ENCODE data around the gene ITPR2. TPM values are rescaled to one million over a fixed set of nuclear protein-coding genes. Genes with fewer than 3 reads are reported as not detected.
"Not testable (repeated sequence)": the region's sequence is repeated elsewhere in the genome, so short reads cannot be mapped to it uniquely, and the experiment has no call there.

The ITPR2 gene
- total RNA-seq, 4 donors from 2014 or later = 42.8 to 62.5 (median 52.1) TPM

DNA sequence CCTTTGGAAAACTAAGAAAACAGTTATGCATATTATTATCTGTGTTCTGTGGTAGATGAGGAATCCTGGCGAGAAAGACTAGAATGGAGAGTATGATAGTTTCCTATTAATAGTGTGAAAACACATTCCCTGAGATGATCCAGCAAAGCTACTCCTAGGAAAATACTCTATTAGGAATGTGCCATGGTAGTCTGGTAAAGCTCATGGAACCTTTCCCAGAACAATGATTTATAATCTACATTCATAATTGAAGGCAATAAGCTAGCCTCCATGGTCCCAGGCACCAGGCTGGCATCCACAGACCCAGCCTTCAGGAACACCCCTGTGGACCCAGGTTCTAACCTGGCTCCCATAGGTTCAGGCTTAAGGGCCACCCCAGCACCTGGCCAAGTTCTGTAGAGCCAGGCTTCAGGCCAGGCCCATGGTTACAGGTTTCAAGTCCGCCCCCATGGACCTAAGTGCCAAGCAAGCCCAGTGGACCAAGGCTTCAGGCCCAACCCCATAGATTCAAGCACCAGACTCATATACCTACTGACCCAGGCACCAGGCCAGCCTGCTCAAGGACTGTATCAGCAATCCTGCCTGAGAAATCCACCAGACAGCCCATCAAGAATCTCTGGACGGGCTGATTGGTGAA lies 72.2 kb downstream of the ITPR2 start:
- no peak for TF ChIP-seq POLR2A (IDR thresholded peaks at IDR 0.05)
- TF ChIP-seq, protein P1, sequence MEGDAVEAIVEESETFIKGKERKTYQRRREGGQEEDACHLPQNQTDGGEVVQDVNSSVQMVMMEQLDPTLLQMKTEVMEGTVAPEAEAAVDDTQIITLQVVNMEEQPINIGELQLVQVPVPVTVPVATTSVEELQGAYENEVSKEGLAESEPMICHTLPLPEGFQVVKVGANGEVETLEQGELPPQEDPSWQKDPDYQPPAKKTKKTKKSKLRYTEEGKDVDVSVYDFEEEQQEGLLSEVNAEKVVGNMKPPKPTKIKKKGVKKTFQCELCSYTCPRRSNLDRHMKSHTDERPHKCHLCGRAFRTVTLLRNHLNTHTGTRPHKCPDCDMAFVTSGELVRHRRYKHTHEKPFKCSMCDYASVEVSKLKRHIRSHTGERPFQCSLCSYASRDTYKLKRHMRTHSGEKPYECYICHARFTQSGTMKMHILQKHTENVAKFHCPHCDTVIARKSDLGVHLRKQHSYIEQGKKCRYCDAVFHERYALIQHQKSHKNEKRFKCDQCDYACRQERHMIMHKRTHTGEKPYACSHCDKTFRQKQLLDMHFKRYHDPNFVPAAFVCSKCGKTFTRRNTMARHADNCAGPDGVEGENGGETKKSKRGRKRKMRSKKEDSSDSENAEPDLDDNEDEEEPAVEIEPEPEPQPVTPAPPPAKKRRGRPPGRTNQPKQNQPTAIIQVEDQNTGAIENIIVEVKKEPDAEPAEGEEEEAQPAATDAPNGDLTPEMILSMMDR (IDR thresholded peaks at IDR 0.05) = no peak
- no peak for DNase-seq (ENCODE audit: low spot score in 2 of 2)
- no peak overlapping the region for H3K4me3 ChIP-seq (ENCODE audit: low read depth, poor library complexity, severe bottlenecking)
- WGBS, 2 donors = 94 to 99% methylated on average over 3 of the region's 3 CpGs
- intact Hi-C loops (cut with DNase I; ENCODE audit: low total_unique reads) = no loop called here

DNA sequence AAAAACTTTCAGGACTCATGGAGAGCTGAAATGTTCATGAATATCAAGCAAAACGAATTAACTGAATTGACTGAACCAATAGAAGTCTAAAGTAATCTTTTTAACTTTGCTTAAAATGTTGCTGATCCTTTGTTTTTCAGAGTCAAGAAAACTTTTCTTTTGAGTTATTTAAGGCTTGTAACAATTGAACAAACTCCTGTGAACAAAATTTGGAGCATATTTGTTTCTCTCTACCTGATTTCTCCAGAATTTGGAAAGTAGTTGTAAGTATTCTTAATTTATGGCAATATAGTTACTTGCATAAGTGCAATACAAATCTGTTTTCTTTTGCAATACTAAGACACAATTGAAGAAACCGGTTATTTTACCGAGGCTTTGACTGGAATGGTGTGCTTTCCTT lies 77.6 kb downstream of the ITPR2 start:
- DNase-seq (ENCODE audit: low spot score in 2 of 2); H3K4me3 ChIP-seq (ENCODE audit: low read depth, poor library complexity, severe bottlenecking); intact Hi-C loops (cut with DNase I; ENCODE audit: low total_unique reads): not testable (repeated sequence)
- 94 to 97% methylated on average over 3 of the region's 3 CpGs for WGBS, 2 donors

DNA sequence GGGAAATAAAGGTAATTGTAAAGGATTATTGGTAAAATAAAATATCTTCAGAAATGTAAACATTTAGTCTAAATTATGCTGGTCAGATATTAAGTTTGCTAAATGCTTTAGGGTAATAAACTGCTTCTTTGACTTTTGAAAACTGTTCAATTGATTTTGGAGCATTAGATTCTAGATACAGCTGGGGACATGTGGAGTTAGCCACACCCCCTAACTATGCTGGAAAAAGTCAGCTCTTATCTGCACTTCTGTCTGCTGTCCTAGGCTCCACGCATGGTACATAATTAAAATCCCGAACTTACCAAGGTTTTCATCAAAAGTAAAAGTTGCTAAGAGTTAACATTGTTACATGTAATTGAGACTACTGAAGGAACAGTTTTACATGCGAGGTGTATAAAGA lies 78.8 kb downstream of the ITPR2 start:
- WGBS, 2 donors = 95% methylated on average over 3 of the region's 3 CpGs
- TF ChIP-seq POLR2A (IDR thresholded peaks at IDR 0.05) = no peak
- TF ChIP-seq, protein P1 (IDR thresholded peaks at IDR 0.05) = no peak
- no peak overlapping the region for H3K4me3 ChIP-seq (ENCODE audit: low read depth, poor library complexity, severe bottlenecking)
- DNase-seq (ENCODE audit: low spot score in 2 of 2) = no peak
- intact Hi-C loops (cut with DNase I; ENCODE audit: low total_unique reads) = no loop called here

DNA sequence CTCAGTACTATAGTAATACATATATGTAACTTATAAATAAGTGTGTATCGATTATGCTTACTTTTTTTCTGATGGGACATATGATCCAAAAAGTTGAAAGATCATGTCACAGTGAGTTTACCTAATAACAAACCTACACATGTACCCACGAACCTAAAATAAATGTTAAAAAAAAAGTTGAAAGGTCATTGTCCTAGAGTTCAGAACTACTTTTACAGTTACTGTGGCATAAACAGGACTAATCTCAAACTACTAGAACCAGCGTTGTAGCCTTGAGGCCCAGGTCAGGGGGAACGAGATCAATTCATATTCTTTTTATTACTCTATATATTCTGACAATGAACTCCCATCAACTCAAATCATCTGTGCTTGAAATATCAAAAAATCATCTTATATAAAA lies 81.8 kb downstream of the ITPR2 start:
- TF ChIP-seq, protein P1 (IDR thresholded peaks at IDR 0.05) = no peak
- TF ChIP-seq POLR2A (IDR thresholded peaks at IDR 0.05) = no peak
- no peak for DNase-seq (ENCODE audit: low spot score in 2 of 2)
- intact Hi-C loops (cut with DNase I; ENCODE audit: low total_unique reads) = no loop called here
- no peak overlapping the region for H3K4me3 ChIP-seq (ENCODE audit: low read depth, poor library complexity, severe bottlenecking)
- WGBS, 2 donors = 86 to 89% methylated on average over 4 of the region's 4 CpGs

DNA sequence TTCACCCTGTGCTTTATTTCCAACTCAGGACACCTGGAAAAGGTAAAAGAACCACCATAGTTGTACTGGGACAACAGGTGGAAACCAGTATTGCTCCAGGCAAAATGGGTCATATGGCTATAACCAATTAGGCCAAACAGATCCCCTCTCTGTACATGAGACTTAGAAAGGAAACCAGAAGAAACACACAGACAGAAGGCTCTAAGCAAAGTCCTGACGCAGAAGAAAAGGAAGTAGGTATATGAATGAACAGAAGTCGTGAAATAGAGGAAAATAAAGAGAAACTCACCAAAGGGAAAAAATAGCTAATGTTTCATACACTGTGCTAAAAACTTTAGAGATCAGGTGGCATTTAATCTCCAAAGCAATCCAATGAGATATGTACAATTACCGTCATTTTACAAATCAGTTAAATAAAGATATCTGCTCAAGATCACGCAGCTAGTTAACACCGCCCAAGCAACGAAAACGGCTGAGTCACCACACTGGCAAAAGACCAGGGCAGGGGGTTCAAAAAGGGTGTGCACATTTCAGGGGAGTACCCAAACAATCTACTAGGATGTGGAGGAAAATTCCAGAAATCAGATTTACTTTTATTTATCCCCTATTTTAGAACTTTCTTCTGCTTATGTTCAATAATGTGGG lies 82.3 kb downstream of the ITPR2 start:
- no peak overlapping the region for H3K4me3 ChIP-seq (ENCODE audit: low read depth, poor library complexity, severe bottlenecking)
- WGBS, 2 donors = 61 to 68% methylated on average over 7 of the region's 7 CpGs
- TF ChIP-seq, protein P1 (IDR thresholded peaks at IDR 0.05) = no peak
- TF ChIP-seq POLR2A (IDR thresholded peaks at IDR 0.05) = no peak
- intact Hi-C loops (cut with DNase I; ENCODE audit: low total_unique reads) = no loop called here
- no peak for DNase-seq (ENCODE audit: low spot score in 2 of 2)

DNA sequence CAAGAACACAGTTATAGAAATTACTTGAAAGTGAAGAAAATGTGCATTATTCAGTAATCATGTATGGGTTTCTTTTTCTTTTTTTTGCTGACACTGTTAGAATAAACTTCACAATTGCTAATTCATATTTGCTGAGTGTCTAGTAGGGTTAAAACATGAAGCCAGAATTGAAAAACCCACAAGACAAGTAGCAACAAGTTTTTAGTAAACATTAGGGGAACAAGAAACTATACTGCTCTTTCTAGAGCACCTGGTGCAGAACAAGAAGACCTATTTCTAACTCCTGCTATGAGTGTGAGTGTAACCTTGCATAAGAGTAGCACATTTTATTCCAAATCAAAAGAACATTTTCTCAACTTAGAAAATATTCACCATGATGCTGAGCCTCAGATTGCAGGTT lies 83.2 kb downstream of the ITPR2 start:
- no peak for TF ChIP-seq POLR2A (IDR thresholded peaks at IDR 0.05)
- TF ChIP-seq, protein P1 (IDR thresholded peaks at IDR 0.05) = no peak
- DNase-seq (ENCODE audit: low spot score in 2 of 2) = no peak
- intact Hi-C loops (cut with DNase I; ENCODE audit: low total_unique reads) = no loop called here
- no peak overlapping the region for H3K4me3 ChIP-seq (ENCODE audit: low read depth, poor library complexity, severe bottlenecking)

All from lower leg skin (tissue), 4 donors.